ENCODE measurements around the gene ZNF212. TPM values are rescaled to one million over a fixed set of nuclear protein-coding genes. Genes with fewer than 3 reads are reported as not detected.

ZNF212 gene
- total RNA-seq, 2 experiments from 2014 or later, result 14.6 to 15.5 TPM

GRCh38 chr7:149278396-149278795, 38.9 kb downstream of the ZNF212 start:
- POLR2A ChIA-PET, result no interaction called here
- ATAC-seq (ENCODE audit: low read depth) (no peak), DNase-seq (peak; percentile 9)
- Mint-ChIP-seq H3K27ac (no peak overlapping the region), H3K9me3 (no peaks in the 10 kb centered on the region), H3K36me3 (peaks cover 31% of the 10 kb centered on the region), H3K4me1 (peaks cover 2% of the 10 kb centered on the region), H3K4me3 (no peak overlapping the region), H3K27me3 (no peaks in the 10 kb centered on the region)

GRCh38 chr7:149279111-149279743, 39.8 kb downstream of the ZNF212 start:
- no peak for ATAC-seq (ENCODE audit: low read depth)

GRCh38 chr7:149280151-149280550, 40.7 kb downstream of the ZNF212 start:
- no peaks in the 10 kb centered on the region for H3K9me3 Mint-ChIP-seq
- H3K36me3 Mint-ChIP-seq, result peaks cover 23% of the 10 kb centered on the region
- H3K4me1 Mint-ChIP-seq, result peaks cover 11% of the 10 kb centered on the region
- no peak overlapping the region for H3K4me3 Mint-ChIP-seq
- peak; percentile 13 for DNase-seq
- ATAC-seq (ENCODE audit: low read depth), result no peak
- no peak overlapping the region for H3K27ac Mint-ChIP-seq
- POLR2A ChIA-PET, result no interaction called here
- no peaks in the 10 kb centered on the region for H3K27me3 Mint-ChIP-seq

More at GRCh38 chr7:149279111-149279743, 39.8 kb downstream of the ZNF212 start:
- POLR2A ChIA-PET, result no interaction called here
- DNase-seq, result peak; percentile 16
- no peak overlapping the region for H3K4me3 Mint-ChIP-seq
- peaks cover 28% of the 10 kb centered on the region for H3K36me3 Mint-ChIP-seq
- H3K27me3 Mint-ChIP-seq, result no peaks in the 10 kb centered on the region
- H3K4me1 Mint-ChIP-seq, result peaks cover 5% of the 10 kb centered on the region
- no peaks in the 10 kb centered on the region for H3K9me3 Mint-ChIP-seq
- no peak overlapping the region for H3K27ac Mint-ChIP-seq

GRCh38 chr7:149280661-149281507, 41.4 kb downstream of the ZNF212 start:
- H3K9me3 Mint-ChIP-seq, result no peaks in the 10 kb centered on the region
- no peak overlapping the region for H3K4me3 Mint-ChIP-seq
- ATAC-seq (ENCODE audit: low read depth) (no peak), DNase-seq (peak; percentile 27)
- POLR2A ChIA-PET, result no interaction called here
- peaks cover 19% of the 10 kb centered on the region for H3K36me3 Mint-ChIP-seq
- H3K27me3 Mint-ChIP-seq, result peaks cover 4% of the 10 kb centered on the region
- peaks cover 15% of the 10 kb centered on the region for H3K4me1 Mint-ChIP-seq
- no peak overlapping the region for H3K27ac Mint-ChIP-seq

- Mint-ChIP-seq H3K4me1 (peaks cover 23% of the 10 kb centered on the region), H3K27ac (no peak overlapping the region), H3K27me3 (peaks cover 4% of the 10 kb centered on the region), H3K4me3 (no peak overlapping the region), H3K9me3 (no peaks in the 10 kb centered on the region), H3K36me3 (peaks cover 14% of the 10 kb centered on the region)
- ATAC-seq (ENCODE audit: low read depth) (no peak), DNase-seq (peak; percentile 23)
- POLR2A ChIA-PET, result no interaction called here
These were observed 42.3 kb downstream of the ZNF212 start for GRCh38 chr7:149281508-149282330.

- peaks cover 29% of the 10 kb centered on the region for H3K4me1 Mint-ChIP-seq
- H3K9me3 Mint-ChIP-seq, result no peaks in the 10 kb centered on the region
- no peak overlapping the region for H3K4me3 Mint-ChIP-seq
- ATAC-seq (ENCODE audit: low read depth) (no peak), DNase-seq (no peak)
- H3K27me3 Mint-ChIP-seq, result peaks cover 4% of the 10 kb centered on the region
- no peak overlapping the region for H3K27ac Mint-ChIP-seq
- peaks cover 12% of the 10 kb centered on the region for H3K36me3 Mint-ChIP-seq
- POLR2A ChIA-PET, result no interaction called here
These were observed 42.8 kb downstream of the ZNF212 start for GRCh38 chr7:149282331-149282655.

GRCh38 chr7:149283321-149283720, 43.9 kb downstream of the ZNF212 start:
- POLR2A ChIA-PET, result interaction anchor here (0.8 kb wide), 1 partner anchor 21 kb away, joined by 3 read pairs; the partner anchor contains the start of gene ZNF783
- H3K4me3 Mint-ChIP-seq, result no peak overlapping the region
- H3K27me3 Mint-ChIP-seq, result peaks cover 4% of the 10 kb centered on the region
- H3K9me3 Mint-ChIP-seq, result no peaks in the 10 kb centered on the region
- H3K4me1 Mint-ChIP-seq, result peaks cover 31% of the 10 kb centered on the region
- no peak for ATAC-seq (ENCODE audit: low read depth)
- DNase-seq, result peak; percentile 22
- H3K27ac Mint-ChIP-seq, result no peak overlapping the region
- peaks cover 8% of the 10 kb centered on the region for H3K36me3 Mint-ChIP-seq

- Mint-ChIP-seq H3K27ac (peak overlapping the region; percentile 61), H3K4me3 (peak overlapping the region; percentile 92), H3K27me3 (peaks cover 4% of the 10 kb centered on the region), H3K9me3 (no peaks in the 10 kb centered on the region), H3K36me3 (peaks cover 5% of the 10 kb centered on the region), H3K4me1 (peaks cover 31% of the 10 kb centered on the region)
- POLR2A ChIA-PET, result interaction anchor here (0.6 to 2.4 kb wide), 5 partner anchors 23 to 197 kb away, joined by 3 to 33 read pairs (median 3); partner anchors contain the start of genes ZNF398 and ZNF783
- DNase-seq (peak; percentile 43), ATAC-seq (ENCODE audit: low read depth) (peak; percentile 25)
These were observed 44.9 kb downstream of the ZNF212 start for GRCh38 chr7:149284343-149284742.

- peaks cover 31% of the 10 kb centered on the region for H3K4me1 Mint-ChIP-seq
- H3K4me3 Mint-ChIP-seq, result peak overlapping the region; percentile 92
- H3K36me3 Mint-ChIP-seq, result peaks cover 5% of the 10 kb centered on the region
- POLR2A ChIA-PET, result interaction anchor here (0.6 to 2.4 kb wide), 5 partner anchors 23 to 197 kb away, joined by 3 to 33 read pairs (median 3); partner anchors contain the start of genes ZNF398 and ZNF783
- H3K27ac Mint-ChIP-seq, result peak overlapping the region; percentile 65
- no peaks in the 10 kb centered on the region for H3K9me3 Mint-ChIP-seq
- peak; percentile 90 for ATAC-seq (ENCODE audit: low read depth)
- DNase-seq, result peak; percentile 99
- peaks cover 4% of the 10 kb centered on the region for H3K27me3 Mint-ChIP-seq
These were observed 45.6 kb downstream of the ZNF212 start for GRCh38 chr7:149284850-149285585.

GRCh38 chr7:149285603-149286002, 46.2 kb downstream of the ZNF212 start:
- ATAC-seq (ENCODE audit: low read depth), result no peak
- Mint-ChIP-seq H3K27ac (peak overlapping the region; percentile 86), H3K27me3 (peaks cover 4% of the 10 kb centered on the region), H3K36me3 (peaks cover 5% of the 10 kb centered on the region), H3K4me1 (peaks cover 32% of the 10 kb centered on the region), H3K9me3 (no peaks in the 10 kb centered on the region), H3K4me3 (peak overlapping the region; percentile 92)
- POLR2A ChIA-PET, result interaction anchor here (1.0 to 2.4 kb wide), 4 partner anchors 24 to 138 kb away, joined by 3 to 33 read pairs (median 4); partner anchors contain the start of genes ZNF398 and ZNF783
- no peak for DNase-seq

- peak overlapping the region; percentile 68 for H3K4me3 Mint-ChIP-seq
- H3K9me3 Mint-ChIP-seq, result no peaks in the 10 kb centered on the region
- H3K4me1 Mint-ChIP-seq, result peaks cover 41% of the 10 kb centered on the region
- no peak for ATAC-seq (ENCODE audit: low read depth)
- H3K27me3 Mint-ChIP-seq, result peaks cover 4% of the 10 kb centered on the region
- H3K27ac Mint-ChIP-seq, result peak overlapping the region; percentile 73
- H3K36me3 Mint-ChIP-seq, result peaks cover 5% of the 10 kb centered on the region
- DNase-seq, result no peak
- POLR2A ChIA-PET, result no interaction called here
These were observed 47.5 kb downstream of the ZNF212 start for GRCh38 chr7:149286811-149287400.

GRCh38 chr7:149287622-149288021, 48.2 kb downstream of the ZNF212 start:
- Mint-ChIP-seq H3K9me3 (no peaks in the 10 kb centered on the region), H3K27me3 (peaks cover 4% of the 10 kb centered on the region), H3K36me3 (peaks cover under 1% of the 10 kb centered on the region), H3K27ac (peak overlapping the region; percentile 26), H3K4me1 (peaks cover 41% of the 10 kb centered on the region), H3K4me3 (no peak overlapping the region)
- DNase-seq, result no peak
- POLR2A ChIA-PET, result no interaction called here
- ATAC-seq (ENCODE audit: low read depth), result no peak

All from activated naive CD8-positive, alpha-beta T cell treated with anti-CD3 and anti-CD28 coated beads, Interleukin-2, amount 10 ng/mL, durations not matched to agents 7 days and 5 days (primary cell).